Uterus (tissue), 4 donors: ENCODE data around the gene COL23A1. TPM values are rescaled to one million over a fixed set of nuclear protein-coding genes. Genes with fewer than 3 reads are reported as not detected.

ENCODE experiments used
- DNase-seq, 2 donors: peaks; one replicate each; pipeline ENCODE4 v3.0.0-alpha.2; 2019 to 2020
- H3K27ac ChIP-seq, 2 donors: fragments of 200-600 bp; sonication (generic); 1 replicate in 1 of 2; 2 replicates in 1 of 2; pipeline ENCODE4 v1.5.1; 2016 to 2018
- H3K27me3 ChIP-seq, 2 donors: fragments of 200-600 bp; sonication (generic); one replicate each; pipeline ENCODE4 v1.5.1; 2018 to 2019; ENCODE audit warnings: control low read depth in 1 of 2
- H3K36me3 ChIP-seq, 2 donors: fragments of 200-600 bp; sonication (generic); one replicate each; pipeline ENCODE4 v1.5.1; 2019; ENCODE audit warnings: control low read depth in 1 of 2
- H3K4me1 ChIP-seq, 2 donors: fragments of 200-600 bp; sonication (generic); one replicate each; pipeline ENCODE4 v1.5.1; 2018 to 2019; ENCODE audit warnings: control low read depth in 1 of 2
- H3K4me3 ChIP-seq, 2 donors: fragments of 200-600 bp; sonication (generic); 1 replicate in 1 of 2; 2 replicates in 1 of 2; pipeline ENCODE4 v1.5.1; 2018 to 2019; ENCODE audit warnings: mild to moderate bottlenecking in 1 of 2
- H3K9me3 ChIP-seq, 2 donors: fragments of 200-600 bp; sonication (generic); one replicate each; pipeline ENCODE4 v1.5.1; 2019; ENCODE audit warnings: control low read depth in 1 of 2
- POLR2A ChIP-seq, 2 donors: fragments of 450-650 bp; IDR thresholded peaks; one replicate each; pipeline ENCODE4 v1.6.1; 2016; ENCODE audit warnings: antibody characterized with exemption in 2 of 2, mild to moderate bottlenecking in 1 of 2, moderate library complexity in 1 of 2
- intact Hi-C: fragments of 100-400 bp; cut with DNase I; formaldehyde crosslinking; loops from one replicate; pipeline ENCODE4 v1.15.1; 2023; ENCODE audit warnings: low total_unique reads
- total RNA-seq, 4 donors: library from RNA; depleted of rRNA in 3 of 4; stranded (reverse); fragments of >200 nt in 3 of 4; gene quantifications; one replicate each; pipeline versions ENCODE4 v1.1.0 to v1.2.4, GENCODE V29; 2014 to 2023
- TF ChIP-seq, protein P1 (sequence below), 4 experiments: fragments of 200-600 bp in 2 of 4; fragments of 450-650 bp in 2 of 4; sonication (generic) in 2 of 4; IDR thresholded peaks; one replicate each; pipeline ENCODE4 v1.5.1; 2016 to 2019; ENCODE audit warnings: antibody characterized with exemption in 4 of 4, mild to moderate bottlenecking in 2 of 4, moderate library complexity in 1 of 4
- donor health status: DM: yes; HTN: yes; CAD: no.

Gene COL23A1
- total RNA-seq, 4 donors from 2014 or later: 0.85 to 7.6 (median 2.0) TPM; not detected in 1

- intact Hi-C loops: no loop called here
- TF ChIP-seq, protein P1, sequence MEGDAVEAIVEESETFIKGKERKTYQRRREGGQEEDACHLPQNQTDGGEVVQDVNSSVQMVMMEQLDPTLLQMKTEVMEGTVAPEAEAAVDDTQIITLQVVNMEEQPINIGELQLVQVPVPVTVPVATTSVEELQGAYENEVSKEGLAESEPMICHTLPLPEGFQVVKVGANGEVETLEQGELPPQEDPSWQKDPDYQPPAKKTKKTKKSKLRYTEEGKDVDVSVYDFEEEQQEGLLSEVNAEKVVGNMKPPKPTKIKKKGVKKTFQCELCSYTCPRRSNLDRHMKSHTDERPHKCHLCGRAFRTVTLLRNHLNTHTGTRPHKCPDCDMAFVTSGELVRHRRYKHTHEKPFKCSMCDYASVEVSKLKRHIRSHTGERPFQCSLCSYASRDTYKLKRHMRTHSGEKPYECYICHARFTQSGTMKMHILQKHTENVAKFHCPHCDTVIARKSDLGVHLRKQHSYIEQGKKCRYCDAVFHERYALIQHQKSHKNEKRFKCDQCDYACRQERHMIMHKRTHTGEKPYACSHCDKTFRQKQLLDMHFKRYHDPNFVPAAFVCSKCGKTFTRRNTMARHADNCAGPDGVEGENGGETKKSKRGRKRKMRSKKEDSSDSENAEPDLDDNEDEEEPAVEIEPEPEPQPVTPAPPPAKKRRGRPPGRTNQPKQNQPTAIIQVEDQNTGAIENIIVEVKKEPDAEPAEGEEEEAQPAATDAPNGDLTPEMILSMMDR (IDR thresholded peaks at IDR 0.05): no peak
- Histone ChIP-seq H3K4me3 (no peak overlapping the region), H3K9me3 (no peaks in the 10 kb centered on the region), H3K27ac (no peak overlapping the region), H3K4me1 (no peaks in the 10 kb centered on the region), H3K36me3 (no peaks in the 10 kb centered on the region), H3K27me3 (peaks cover 0 to 2% of the 10 kb centered on the region in 2 donors)
- DNase-seq: no peak
Observed at GRCh38 chr5:178545176-178545575, 45.0 kb downstream of the COL23A1 start.

DNA sequence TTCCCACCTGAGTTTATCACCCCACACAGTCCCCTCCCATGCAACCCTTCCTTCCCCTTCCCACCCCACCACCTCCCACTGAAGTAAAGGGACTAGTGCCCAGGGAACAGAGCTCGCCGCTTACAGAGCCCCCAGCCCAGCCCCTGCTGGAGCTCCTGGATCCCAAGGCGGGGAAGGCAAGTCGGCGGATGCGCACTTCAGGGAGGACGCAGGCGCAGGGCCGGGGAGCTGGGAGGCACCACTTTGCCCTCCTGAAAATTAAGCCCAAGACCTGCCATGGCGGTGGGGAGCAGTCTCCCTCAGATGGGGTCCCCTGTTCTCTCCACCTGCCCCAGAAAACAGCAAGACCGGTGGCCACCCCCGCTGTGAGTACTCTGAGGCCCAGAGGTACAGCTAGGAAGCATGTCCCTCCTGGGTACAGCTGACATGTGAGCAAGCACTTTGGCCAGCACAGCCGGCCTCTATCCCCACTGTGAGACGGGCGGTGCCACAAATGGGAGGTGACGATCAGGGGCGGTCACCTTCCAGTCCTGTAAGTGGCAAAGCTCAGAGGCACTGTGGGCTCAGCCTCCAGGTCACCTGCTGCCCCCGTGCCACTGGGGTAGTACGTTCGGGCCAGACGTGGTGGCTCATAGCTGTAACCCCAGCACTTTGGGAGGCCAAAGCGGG, 45.9 kb downstream of the COL23A1 start:
- H3K9me3 ChIP-seq: no peaks in the 10 kb centered on the region
- intact Hi-C loops: no loop called here
- peaks cover 0 to 2% of the 10 kb centered on the region in 2 donors for H3K27me3 ChIP-seq
- DNase-seq: no peak
- H3K4me1 ChIP-seq: no peaks in the 10 kb centered on the region
- TF ChIP-seq, protein P1 (IDR thresholded peaks at IDR 0.05): no peak
- no peak for TF ChIP-seq POLR2A (IDR thresholded peaks at IDR 0.05)
- H3K36me3 ChIP-seq: no peaks in the 10 kb centered on the region
- H3K27ac ChIP-seq: no peak overlapping the region
- H3K4me3 ChIP-seq: no peak overlapping the region

DNA sequence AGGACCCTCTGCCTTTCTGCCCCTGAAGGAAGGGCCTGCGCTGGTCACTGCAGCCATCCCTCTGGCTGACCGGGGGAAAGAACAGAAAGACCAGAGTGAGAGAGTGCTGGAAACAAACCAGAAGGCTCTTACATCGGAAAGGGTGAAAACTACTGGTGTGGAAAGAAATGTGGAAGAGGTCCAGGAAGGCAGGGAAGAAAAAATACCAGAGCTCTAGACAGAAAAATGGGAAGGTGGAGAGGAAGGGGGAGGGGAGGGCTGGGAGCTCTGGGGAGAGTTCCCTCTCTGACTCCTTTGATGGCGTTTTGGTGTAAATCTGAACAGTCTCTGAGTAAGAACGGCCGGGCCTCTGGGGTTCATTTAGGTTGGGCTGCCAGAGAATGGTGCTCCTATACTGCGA, 47.7 kb downstream of the COL23A1 start:
- intact Hi-C loops: no loop called here
- no peak for DNase-seq
- TF ChIP-seq, protein P1 (IDR thresholded peaks at IDR 0.05): no peak
- TF ChIP-seq POLR2A (IDR thresholded peaks at IDR 0.05): no peak
- Histone ChIP-seq H3K4me1 (no peaks in the 10 kb centered on the region), H3K4me3 (no peak overlapping the region), H3K27ac (no peak overlapping the region), H3K9me3 (no peaks in the 10 kb centered on the region), H3K36me3 (no peaks in the 10 kb centered on the region), H3K27me3 (peaks cover 0 to 2% of the 10 kb centered on the region in 2 donors)

- no peaks in the 10 kb centered on the region for H3K4me1 ChIP-seq
- H3K36me3 ChIP-seq: no peaks in the 10 kb centered on the region
- no peak overlapping the region for H3K4me3 ChIP-seq
- no peak overlapping the region for H3K27ac ChIP-seq
- TF ChIP-seq POLR2A (IDR thresholded peaks at IDR 0.05): no peak
- no peaks in the 10 kb centered on the region for H3K9me3 ChIP-seq
- intact Hi-C loops: no loop called here
- H3K27me3 ChIP-seq: peaks cover 0 to 2% of the 10 kb centered on the region in 2 donors
- DNase-seq: no peak
Observed at GRCh38 chr5:178540526-178540925, 49.7 kb downstream of the COL23A1 start.

DNA sequence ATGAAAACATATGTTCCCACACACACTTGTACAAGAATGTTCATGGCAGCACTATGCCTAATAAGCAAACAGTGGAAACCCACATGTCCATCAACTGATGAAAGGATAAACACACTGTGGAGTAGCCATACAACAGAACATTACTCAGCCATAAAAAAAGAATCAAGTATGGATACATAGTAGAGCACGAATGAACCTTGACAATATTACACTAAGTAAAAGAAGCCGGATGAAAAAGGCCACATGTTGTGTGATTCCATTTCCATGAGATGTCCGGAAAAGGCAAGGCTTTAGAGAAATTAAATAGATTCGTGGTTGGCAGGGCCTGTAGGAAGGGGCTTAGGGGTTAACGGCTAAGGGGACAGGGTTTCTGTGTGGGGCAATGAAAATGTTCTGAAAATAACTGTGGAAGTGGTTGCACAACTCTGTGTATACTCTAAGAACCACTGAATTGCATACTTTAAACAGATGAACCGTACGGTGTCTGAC, 51.4 kb downstream of the COL23A1 start:
- intact Hi-C loops: no loop called here
- Histone ChIP-seq H3K27ac (no peak overlapping the region), H3K27me3 (peaks cover 0 to 2% of the 10 kb centered on the region in 2 donors), H3K36me3 (no peaks in the 10 kb centered on the region), H3K4me1 (no peaks in the 10 kb centered on the region), H3K4me3 (no peak overlapping the region), H3K9me3 (no peaks in the 10 kb centered on the region)
- TF ChIP-seq POLR2A (IDR thresholded peaks at IDR 0.05): no peak
- TF ChIP-seq, protein P1 (IDR thresholded peaks at IDR 0.05): no peak
- no peak for DNase-seq
